Panc1 (cell line): ENCODE results near the gene TRIOBP.

Source experiments
- CTCF ChIP-seq: fragments of 450-650 bp; IDR thresholded peaks from 2 replicates; pipeline ENCODE4 v1.5.1; 2017; ENCODE audit warnings: mild to moderate bottlenecking
- POLR2AphosphoS5 ChIP-seq: IDR thresholded peaks from 2 replicates; pipeline ENCODE4 v1.6.1; 2012; ENCODE audit warnings: mild to moderate bottlenecking, low read depth, low read length, moderate library complexity
- REST ChIP-seq, 2 experiments: IDR thresholded peaks; 2 replicates each; pipeline ENCODE4 v1.6.1; 2011 to 2012; ENCODE audit warnings: low read depth in 2 of 2, control low read depth in 1 of 2, low read length in 1 of 2, mild to moderate bottlenecking in 1 of 2, moderate library complexity in 1 of 2; ENCODE audit not compliant: insufficient read depth in 1 of 2

- no peak for TF ChIP-seq CTCF
- TF ChIP-seq REST (IDR thresholded peaks at IDR 0.05; ENCODE audit: insufficient read depth in 1 of 2, low read depth in 2 of 2, low read length in 1 of 2): no peak
- TF ChIP-seq POLR2AphosphoS5: no peak
Observed at GRCh38 chr22:37751449-37752188, 54.8 kb downstream of the TRIOBP start.
